ENCODE measurements around the gene AKTIP. TPM values are rescaled to one million over a fixed set of nuclear protein-coding genes. Genes with fewer than 3 reads are reported as not detected.
A peak's percentile ranks its signal among the peaks of the same experiment; 100 is the strongest.

AKTIP gene
- total RNA-seq (2014; rRNA removed) = 13.2 and 32.5 TPM in 2 replicates
- percentile 73 among the genes with signal in this experiment for Bru-seq, nascent RNA
- BruChase-seq, experiment 1, labeled RNA remaining after a 6-hour chase = percentile 76 among the genes with signal in this experiment
- BruChase-seq, experiment 2, labeled RNA remaining after a 2-hour chase = percentile 79 among the genes with signal in this experiment
- long read RNA-seq, transcript AKTIP-202 (10 exons, 2,426 nt) = major isoform, 22 of 70 reads
- long read RNA-seq, partial matches to known transcripts = 0 of 70 reads
- long read RNA-seq, other reads (novel, unspliced or antisense) = 47 of 70 reads

- Histone ChIP-seq H3K9me2 (replicated peaks; ENCODE audit: low read length) (no peaks in the 10 kb centered on the region), H3K9ac (ENCODE audit: low read length) (peak within 1 kb of the TSS; percentile 72), H3K4me3 (ENCODE audit: low read length) (peak within 1 kb of the TSS; percentile 87), H3K4me1 (ENCODE audit: insufficient read depth, low read length) (peaks cover 22% of the 10 kb centered on the region), H3K36me3 (ENCODE audit: low read depth, low read length) (no peaks in the 10 kb centered on the region), H3F3A (ENCODE audit: low read length, unreplicated experiment) (no peaks in the 10 kb centered on the region), H3K79me2 (ENCODE audit: low read length) (peaks cover 24% of the 10 kb centered on the region), H3K27ac (ENCODE audit: low read length) (peak within 1 kb of the TSS; percentile 30; the same call in 1 of the 2 replicates), H4K20me1 (ENCODE audit: low read length) (peaks cover 8% of the 10 kb centered on the region; the same call in 1 of the 2 replicates), H3K27me3 (ENCODE audit: low read length) (no peaks in the 10 kb centered on the region), H3K9me3 (ENCODE audit: low read length) (no peaks in the 10 kb centered on the region), H2AFZ (ENCODE audit: low read length) (peak within 1 kb of the TSS; percentile 92), H3K4me2 (ENCODE audit: low read length) (peak within 1 kb of the TSS; percentile 94)
- ATAC-seq (peak; percentile 27), DNase-seq (peak; percentile 54)
- BruUV-seq (replicated peaks) = no TSS peak
- ChIA-PET POLR2A (ENCODE audit: unreplicated experiment) (no interaction called here), CTCF (no interaction called here)
- TF ChIP-seq EZH2 (IDR thresholded peaks at IDR 0.05; ENCODE audit: low read length, unreplicated experiment) (no peak), CTCF (conservative IDR thresholded peaks at IDR 0.05; ENCODE audit: low read depth, low read length) (no peak), EZH2phosphoT487 (IDR thresholded peaks at IDR 0.05; ENCODE audit: borderline replicate concordance, low read length) (no peak)
- intact Hi-C loops (cut with micrococcal nuclease) = loop anchor here (1.0 to 10.0 kb wide), 3 partner anchors 65 to 448 kb away; partner anchors contain the start of genes CHD9 and CHD9NB
Observed at GRCh38 chr16:53502331-53503269, at the start of gene AKTIP. TSS of gene AKTIP (minus strand) at chr16:53503209. CDS start at chr16:53500259, 2,950 bp downstream.

GRCh38 chr16:53549970-53550690 lies 47.1 kb upstream of the AKTIP start:
- no TSS peak for BruUV-seq (replicated peaks)
- TF ChIP-seq CTCF (conservative IDR thresholded peaks at IDR 0.05; ENCODE audit: low read depth, low read length) (peak; percentile 68), EZH2phosphoT487 (IDR thresholded peaks at IDR 0.05; ENCODE audit: borderline replicate concordance, low read length) (no peak)

More at GRCh38 chr16:53549970-53550690, 47.1 kb upstream of the AKTIP start:
- ChIA-PET CTCF (interaction anchor here (0.6 to 0.7 kb wide), 7 partner anchors 110 to 784 kb away, joined by 3 to 9 read pairs (median 5); partner anchors contain the start of genes FTO and RPGRIP1L), POLR2A (ENCODE audit: unreplicated experiment) (no interaction called here)
- H3K79me2 ChIP-seq (ENCODE audit: low read length) = no peaks in the 10 kb centered on the region
- H3K9me2 ChIP-seq (replicated peaks; ENCODE audit: low read length) = no peaks in the 10 kb centered on the region
- H4K20me1 ChIP-seq (ENCODE audit: low read length) = no peaks in the 10 kb centered on the region
- H3K4me2 ChIP-seq (ENCODE audit: low read length) = peak overlapping the region; percentile 28; the same call in 1 of the 2 replicates
- H3K36me3 ChIP-seq (ENCODE audit: low read depth, low read length) = no peaks in the 10 kb centered on the region
- no peak overlapping the region for H3K9ac ChIP-seq (ENCODE audit: low read length)
- H3K27me3 ChIP-seq (ENCODE audit: low read length) = peaks cover 28% of the 10 kb centered on the region
- no peak overlapping the region for H3K27ac ChIP-seq (ENCODE audit: low read length)
- H3K9me3 ChIP-seq (ENCODE audit: low read length) = no peaks in the 10 kb centered on the region
- peak; percentile 59 for DNase-seq
- H2AFZ ChIP-seq (ENCODE audit: low read length) = no peak overlapping the region
- H3K4me1 ChIP-seq (ENCODE audit: insufficient read depth, low read length) = no peaks in the 10 kb centered on the region
- no peaks in the 10 kb centered on the region for H3F3A ChIP-seq (ENCODE audit: low read length, unreplicated experiment)
- ATAC-seq = peak; percentile 79
- no peak overlapping the region for H3K4me3 ChIP-seq (ENCODE audit: low read length)
- intact Hi-C loops (cut with micrococcal nuclease) = loop anchor here (10.0 kb wide), 1 partner anchor 195 kb away; no protein-coding TSS in a partner anchor
